Epithelial cell of esophagus (primary cell): ENCODE results near the gene SEZ6L2.
"Not testable (repeated sequence)": the region's sequence is repeated elsewhere in the genome, so short reads cannot be mapped to it uniquely, and the experiment has no call there.

Experiments
- DNase-seq: peaks from one replicate; pipeline ENCODE4 v3.0.0; 2010; ENCODE audit warnings: low read depth
- H3K4me3 ChIP-seq: 2 replicates; pipeline ENCODE4 v1.5.1; 2011; ENCODE audit warnings: mild to moderate bottlenecking, low read length, control low read depth
- CTCF ChIP-seq: IDR thresholded peaks from 2 replicates; pipeline ENCODE4 v1.5.1; 2011; ENCODE audit warnings: low read depth, mild to moderate bottlenecking, low read length, control low read depth, inconsistent platforms; ENCODE audit not compliant: insufficient read depth; ENCODE audit errors: missing control alignments

The SEZ6L2 gene

DNA sequence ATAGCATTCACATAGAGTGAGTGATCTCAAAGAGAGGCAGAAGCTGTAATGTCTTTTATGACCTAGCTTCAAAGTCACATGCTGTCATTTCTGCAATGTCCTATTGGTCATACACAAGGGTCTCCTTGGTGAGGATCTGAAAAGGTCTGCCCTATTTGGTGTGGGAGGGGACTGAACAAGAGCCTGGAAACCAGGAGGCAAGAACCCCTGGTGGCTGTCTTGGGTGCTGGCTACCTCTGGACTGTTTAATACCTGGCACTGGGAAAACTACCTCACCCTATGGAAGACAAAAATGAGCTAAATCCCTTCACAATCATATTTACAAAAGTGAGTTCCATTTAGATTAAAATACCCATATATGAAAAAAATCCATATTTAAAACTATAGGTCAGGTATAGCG lies 17.6 kb upstream of the SEZ6L2 start:
- no peak for DNase-seq
- peak; percentile 6 for TF ChIP-seq CTCF
- H3K4me3 ChIP-seq, result no peak overlapping the region

- H3K4me3 ChIP-seq, result no peak overlapping the region
- DNase-seq, result peak; percentile 42
- no peak for TF ChIP-seq CTCF
These were observed 16.4 kb upstream of the SEZ6L2 start for GRCh38 chr16:29915590-29916247.

DNA sequence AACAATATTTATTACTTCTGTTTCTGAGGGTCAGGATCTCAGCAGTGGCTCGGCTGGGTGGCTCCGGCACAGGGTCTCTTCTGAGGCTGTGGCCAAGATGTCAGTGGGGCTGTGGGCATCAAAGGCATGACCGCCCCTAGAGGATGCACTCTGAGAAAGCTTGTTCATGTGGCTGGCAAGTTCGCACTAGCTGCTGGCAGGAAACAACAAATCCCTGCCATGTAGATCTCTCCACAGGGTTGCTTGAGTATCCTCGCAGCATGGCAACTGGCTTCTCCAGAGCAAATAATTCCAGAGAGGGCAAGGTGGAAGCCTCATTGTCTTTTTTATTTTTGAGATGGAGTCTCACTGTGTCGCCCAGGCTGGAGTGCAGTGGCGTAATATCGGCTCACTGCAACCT lies 14.2 kb upstream of the SEZ6L2 start:
- DNase-seq, result no peak
- no peak overlapping the region for H3K4me3 ChIP-seq
- no peak for TF ChIP-seq CTCF

DNA sequence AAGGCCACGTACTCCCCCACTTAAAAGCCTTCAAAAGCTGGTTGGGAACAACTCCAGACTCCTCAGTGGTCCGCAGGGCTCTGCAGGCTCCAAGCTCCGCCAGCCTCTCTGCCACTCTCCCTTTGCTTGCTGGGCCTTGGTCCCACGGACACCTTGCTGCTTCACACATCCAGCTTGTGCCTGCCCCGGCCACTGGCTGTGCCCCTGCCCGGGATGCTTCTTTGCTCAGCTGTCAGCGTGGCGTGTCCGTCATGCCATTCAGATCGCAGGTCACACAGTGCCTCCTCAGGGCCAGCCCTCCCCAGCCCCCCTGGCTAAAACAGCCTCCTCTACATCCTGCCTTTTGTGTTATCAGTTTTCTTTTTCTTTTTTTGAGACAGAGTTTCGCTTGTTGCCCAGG lies 12.7 kb upstream of the SEZ6L2 start:
- DNase-seq, result no peak
- H3K4me3 ChIP-seq, result no peak overlapping the region
- TF ChIP-seq CTCF, result no peak

- TF ChIP-seq CTCF, result no peak
- DNase-seq, result no peak
- H3K4me3 ChIP-seq, result no peak overlapping the region
These were observed 12.3 kb upstream of the SEZ6L2 start for GRCh38 chr16:29911676-29912010.

- TF ChIP-seq CTCF, result no peak
- DNase-seq, result no peak
- no peak overlapping the region for H3K4me3 ChIP-seq
These were observed 11.7 kb upstream of the SEZ6L2 start for GRCh38 chr16:29910819-29911675.

- H3K4me3 ChIP-seq, DNase-seq: not testable (repeated sequence)
These were observed 10.5 kb upstream of the SEZ6L2 start for GRCh38 chr16:29909851-29910250.
